GM23338 (cell line): Measurements from ENCODE around the gene IDE.

Experiments used
- EZH2 ChIP-seq: fragments of 200-600 bp; sonication (generic); IDR thresholded peaks from one replicate; pipeline ENCODE4 v1.8.0; 2017; ENCODE audit warnings: antibody characterized with exemption, mild to moderate bottlenecking, low read depth; ENCODE audit not compliant: unreplicated experiment
- EZH2phosphoT487 ChIP-seq: fragments of 200-600 bp; sonication (generic); IDR thresholded peaks from one replicate; pipeline ENCODE4 v1.8.1; 2018; ENCODE audit warnings: antibody characterized with exemption; ENCODE audit not compliant: unreplicated experiment
- JUNB ChIP-seq: IDR thresholded peaks from one replicate; pipeline ENCODE4 v1.6.1; 2016; ENCODE audit warnings: antibody characterized with exemption; ENCODE audit not compliant: unreplicated experiment
- POLR2AphosphoS5 ChIP-seq: IDR thresholded peaks from 2 replicates; pipeline ENCODE4 v1.6.1; 2016; ENCODE audit warnings: antibody characterized with exemption, low read depth
- STAT1 ChIP-seq: IDR thresholded peaks from one replicate; pipeline ENCODE4 v1.6.1; 2016; ENCODE audit warnings: antibody characterized with exemption; ENCODE audit not compliant: unreplicated experiment
- TF ChIP-seq, protein P1 (sequence below), 2 experiments: fragments of 200-600 bp in 1 of 2; sonication (generic) in 1 of 2; conservative IDR thresholded peaks; 2 replicates each; pipeline versions ENCODE4 v1.5.1 to v1.6.1; 2016 to 2017; ENCODE audit warnings: antibody characterized with exemption in 2 of 2, low read depth in 2 of 2, mild to moderate bottlenecking in 2 of 2, moderate library complexity in 1 of 2
- TF ChIP-seq, protein P2 (sequence below): IDR thresholded peaks from one replicate; pipeline ENCODE4 v1.6.1; 2018; ENCODE audit warnings: antibody characterized with exemption; ENCODE audit not compliant: unreplicated experiment

DNA sequence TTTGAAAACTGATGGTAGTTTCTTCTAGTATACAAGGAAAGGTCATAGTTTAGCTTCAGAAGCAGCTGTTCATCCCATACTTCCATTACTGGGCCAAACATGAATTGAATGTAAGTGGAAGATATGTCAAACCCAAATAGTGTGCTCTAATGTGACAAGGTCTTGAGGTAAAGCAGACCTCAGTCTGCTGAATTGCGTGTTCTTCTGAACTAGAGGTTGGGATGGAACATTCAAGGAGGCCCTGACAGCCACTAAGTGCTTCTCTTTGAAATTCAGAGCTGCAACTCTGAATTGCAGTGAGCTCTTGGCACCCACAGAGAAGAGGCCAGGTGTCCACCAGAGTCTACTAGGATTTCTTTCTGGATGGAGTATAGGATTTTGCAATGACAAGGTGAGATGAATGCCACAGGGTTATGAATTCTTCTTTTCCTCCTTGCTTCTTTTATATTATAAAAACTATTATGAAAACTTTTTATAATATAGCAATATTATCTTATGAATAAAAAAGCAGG, 98.5 kb downstream of the IDE start:
- TF ChIP-seq EZH2 (no peak), STAT1 (no peak), EZH2phosphoT487 (no peak), JUNB (no peak), POLR2AphosphoS5 (no peak)
- TF ChIP-seq, protein P1, sequence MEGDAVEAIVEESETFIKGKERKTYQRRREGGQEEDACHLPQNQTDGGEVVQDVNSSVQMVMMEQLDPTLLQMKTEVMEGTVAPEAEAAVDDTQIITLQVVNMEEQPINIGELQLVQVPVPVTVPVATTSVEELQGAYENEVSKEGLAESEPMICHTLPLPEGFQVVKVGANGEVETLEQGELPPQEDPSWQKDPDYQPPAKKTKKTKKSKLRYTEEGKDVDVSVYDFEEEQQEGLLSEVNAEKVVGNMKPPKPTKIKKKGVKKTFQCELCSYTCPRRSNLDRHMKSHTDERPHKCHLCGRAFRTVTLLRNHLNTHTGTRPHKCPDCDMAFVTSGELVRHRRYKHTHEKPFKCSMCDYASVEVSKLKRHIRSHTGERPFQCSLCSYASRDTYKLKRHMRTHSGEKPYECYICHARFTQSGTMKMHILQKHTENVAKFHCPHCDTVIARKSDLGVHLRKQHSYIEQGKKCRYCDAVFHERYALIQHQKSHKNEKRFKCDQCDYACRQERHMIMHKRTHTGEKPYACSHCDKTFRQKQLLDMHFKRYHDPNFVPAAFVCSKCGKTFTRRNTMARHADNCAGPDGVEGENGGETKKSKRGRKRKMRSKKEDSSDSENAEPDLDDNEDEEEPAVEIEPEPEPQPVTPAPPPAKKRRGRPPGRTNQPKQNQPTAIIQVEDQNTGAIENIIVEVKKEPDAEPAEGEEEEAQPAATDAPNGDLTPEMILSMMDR (conservative IDR thresholded peaks at IDR 0.05; ENCODE audit: low read depth in 2 of 2), result no peak
- TF ChIP-seq, protein P2, sequence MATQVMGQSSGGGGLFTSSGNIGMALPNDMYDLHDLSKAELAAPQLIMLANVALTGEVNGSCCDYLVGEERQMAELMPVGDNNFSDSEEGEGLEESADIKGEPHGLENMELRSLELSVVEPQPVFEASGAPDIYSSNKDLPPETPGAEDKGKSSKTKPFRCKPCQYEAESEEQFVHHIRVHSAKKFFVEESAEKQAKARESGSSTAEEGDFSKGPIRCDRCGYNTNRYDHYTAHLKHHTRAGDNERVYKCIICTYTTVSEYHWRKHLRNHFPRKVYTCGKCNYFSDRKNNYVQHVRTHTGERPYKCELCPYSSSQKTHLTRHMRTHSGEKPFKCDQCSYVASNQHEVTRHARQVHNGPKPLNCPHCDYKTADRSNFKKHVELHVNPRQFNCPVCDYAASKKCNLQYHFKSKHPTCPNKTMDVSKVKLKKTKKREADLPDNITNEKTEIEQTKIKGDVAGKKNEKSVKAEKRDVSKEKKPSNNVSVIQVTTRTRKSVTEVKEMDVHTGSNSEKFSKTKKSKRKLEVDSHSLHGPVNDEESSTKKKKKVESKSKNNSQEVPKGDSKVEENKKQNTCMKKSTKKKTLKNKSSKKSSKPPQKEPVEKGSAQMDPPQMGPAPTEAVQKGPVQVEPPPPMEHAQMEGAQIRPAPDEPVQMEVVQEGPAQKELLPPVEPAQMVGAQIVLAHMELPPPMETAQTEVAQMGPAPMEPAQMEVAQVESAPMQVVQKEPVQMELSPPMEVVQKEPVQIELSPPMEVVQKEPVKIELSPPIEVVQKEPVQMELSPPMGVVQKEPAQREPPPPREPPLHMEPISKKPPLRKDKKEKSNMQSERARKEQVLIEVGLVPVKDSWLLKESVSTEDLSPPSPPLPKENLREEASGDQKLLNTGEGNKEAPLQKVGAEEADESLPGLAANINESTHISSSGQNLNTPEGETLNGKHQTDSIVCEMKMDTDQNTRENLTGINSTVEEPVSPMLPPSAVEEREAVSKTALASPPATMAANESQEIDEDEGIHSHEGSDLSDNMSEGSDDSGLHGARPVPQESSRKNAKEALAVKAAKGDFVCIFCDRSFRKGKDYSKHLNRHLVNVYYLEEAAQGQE, result no peak
